GM12878 (cell line): ENCODE results near the gene DBNL. TPM values are rescaled to one million over a fixed set of nuclear protein-coding genes. Genes with fewer than 3 reads are reported as not detected.

ENCODE experiments used
- ATAC-seq: fragments of 200-7000 bp; cut with Tn5 transposase; 3 replicates; pipeline ENCODE4 v1.9.1; 2020; ENCODE audit warnings: mild to moderate bottlenecking, moderate library complexity
- BruUV-seq: library from RNA; stranded (reverse); fragments of 400-500 nt; replicated peaks from 2 replicates; lab custom pipeline; 2021; lab: Mats Ljungman, UMichigan
- CTCF ChIA-PET: fragments of 300-600 bp; sonication (Branson Sonifier 250); formaldehyde crosslinking; extraction: SDS; loops from one replicate; lab custom pipeline; 2021; ENCODE audit warnings: inconsistent platforms; lab: Yijun Ruan, JAX
- POLR2A ChIA-PET: fragments of 350-600 bp; formaldehyde crosslinking; extraction: SDS; loops from one replicate; lab custom pipeline; 2021; ENCODE audit warnings: inconsistent platforms; lab: Charles Lee
- RAD21 ChIA-PET: fragments of 300-600 bp; sonication (Branson Sonifier 250); formaldehyde crosslinking; loops from one replicate; lab custom pipeline; 2023; ENCODE audit warnings: antibody characterized with exemption; ENCODE audit not compliant: unreplicated experiment; lab: Charles Lee
- SMC1A ChIA-PET: fragments of 300-600 bp; sonication (Branson Sonifier 250); formaldehyde crosslinking; loops from one replicate; lab custom pipeline; 2023; ENCODE audit not compliant: unreplicated experiment, uncharacterized antibody; lab: Charles Lee
- DNase-seq: peaks from one replicate; pipeline ENCODE4 v3.0.0-alpha.2; 2011; ENCODE audit warnings: low read depth, low spot score
- FAIRE-seq: peaks from 3 replicates; lab custom pipeline; 2011; peaks lifted over from hg19 to GRCh38; lab: Jason Lieb, UNC
- H2AFZ ChIP-seq: 2 replicates; pipeline ENCODE4 v1.6.0; 2011; ENCODE audit warnings: low read depth, low read length, control low read depth; ENCODE audit not compliant: control insufficient read depth
- H3K27ac ChIP-seq: 2 replicates; pipeline ENCODE4 v1.5.1; 2011; ENCODE audit warnings: control low read depth; ENCODE audit not compliant: control insufficient read depth, insufficient read depth
- H3K27me3 ChIP-seq, 2 experiments: replicated peaks in 1 of 2; 2 replicates each; pipeline versions ENCODE4 v1.6.0 to v1.6.1; 2011; ENCODE audit warnings: low read length in 1 of 2; ENCODE audit not compliant: control insufficient read depth in 2 of 2, insufficient read depth in 2 of 2
- H3K36me3 ChIP-seq, 2 experiments: 2 replicates each; pipeline ENCODE4 v1.5.1; 2011; ENCODE audit warnings: low read length in 1 of 2; ENCODE audit not compliant: control insufficient read depth in 2 of 2, insufficient read depth in 2 of 2
- H3K4me1 ChIP-seq: 2 replicates; pipeline ENCODE4 v1.6.1; 2011; ENCODE audit warnings: mild to moderate bottlenecking, low read length, moderate library complexity, mixed read lengths; ENCODE audit not compliant: control insufficient read depth, insufficient read depth
- H3K4me2 ChIP-seq: 2 replicates; pipeline ENCODE4 v1.6.0; 2011; ENCODE audit warnings: control low read depth; ENCODE audit not compliant: control insufficient read depth, insufficient read depth
- H3K4me3 ChIP-seq: fragments of 200-600 bp; sonication (generic); 2 replicates; pipeline ENCODE4 v1.5.1; 2016
- H3K79me2 ChIP-seq: 2 replicates; pipeline ENCODE4 v1.6.0; 2011; ENCODE audit warnings: low read length; ENCODE audit not compliant: control insufficient read depth, insufficient read depth
- H3K9ac ChIP-seq: 2 replicates; pipeline ENCODE4 v1.8.0; 2011; ENCODE audit warnings: low read length, control low read depth, mixed read lengths; ENCODE audit not compliant: control insufficient read depth, insufficient read depth
- H3K9me3 ChIP-seq: replicated peaks from 3 replicates; pipeline ENCODE4 v1.5.1; 2011; ENCODE audit warnings: mild to moderate bottlenecking, low read length; ENCODE audit not compliant: control insufficient read depth, insufficient read depth
- H4K20me1 ChIP-seq: 2 replicates; pipeline ENCODE4 v1.6.0; 2011; ENCODE audit not compliant: control insufficient read depth, insufficient read depth
- ATF7 ChIP-seq: fragments of 450-650 bp; IDR thresholded peaks from 2 replicates; pipeline ENCODE4 v1.6.1; 2016; ENCODE audit warnings: low read depth, mild to moderate bottlenecking
- EZH2 ChIP-seq: IDR thresholded peaks from 2 replicates; pipeline ENCODE4 v1.6.1; 2012; ENCODE audit warnings: low read depth, mild to moderate bottlenecking, control low read depth, inconsistent platforms, low read length, borderline replicate concordance; ENCODE audit not compliant: control insufficient read depth
- FOXK2 ChIP-seq: fragments of 450-650 bp; IDR thresholded peaks from 2 replicates; pipeline ENCODE4 v1.6.1; 2017; ENCODE audit warnings: mild to moderate bottlenecking, moderate library complexity
- KDM1A ChIP-seq: fragments of 200-600 bp; sonication (generic); IDR thresholded peaks from 2 replicates; pipeline ENCODE4 v1.6.1; 2016; ENCODE audit warnings: borderline replicate concordance
- LARP7 ChIP-seq: fragments of 450-650 bp; IDR thresholded peaks from 2 replicates; pipeline ENCODE4 v1.6.1; 2017; ENCODE audit warnings: mild to moderate bottlenecking
- MXI1 ChIP-seq: fragments of 150-350 bp; IDR thresholded peaks from 2 replicates; pipeline ENCODE4 v1.6.1; 2011; ENCODE audit warnings: low read depth, mild to moderate bottlenecking, inconsistent platforms, low read length, improper control_type of control experiment
- NR2C2 ChIP-seq: IDR thresholded peaks from 2 replicates; pipeline ENCODE4 v1.6.1; 2011; ENCODE audit warnings: borderline replicate concordance, low read depth; ENCODE audit not compliant: control insufficient read depth, insufficient read length
- NRF1 ChIP-seq: conservative IDR thresholded peaks from 2 replicates; pipeline ENCODE4 v1.6.1; 2011; ENCODE audit warnings: mild to moderate bottlenecking, low read depth, low read length, improper control_type of control experiment
- PAX8 ChIP-seq: fragments of 450-650 bp; IDR thresholded peaks from 2 replicates; pipeline ENCODE4 v1.6.1; 2017; ENCODE audit warnings: mild to moderate bottlenecking, moderate library complexity
- PKNOX1 ChIP-seq: fragments of 450-650 bp; IDR thresholded peaks from 2 replicates; pipeline ENCODE4 v1.6.1; 2016; ENCODE audit warnings: mild to moderate bottlenecking
- POLR2A ChIP-seq: IDR thresholded peaks from 2 replicates; pipeline ENCODE4 v1.6.1; 2011; ENCODE audit warnings: low read depth, mild to moderate bottlenecking, low read length
- POLR2AphosphoS2 ChIP-seq: IDR thresholded peaks from 2 replicates; pipeline ENCODE4 v1.6.1; 2011; ENCODE audit warnings: low read depth, mild to moderate bottlenecking, low read length, improper control_type of control experiment, moderate library complexity
- POU2F2 ChIP-seq: IDR thresholded peaks from 3 replicates; pipeline ENCODE4 v1.6.1; 2011; ENCODE audit warnings: low read depth, mild to moderate bottlenecking, low read length, borderline replicate concordance
- SUZ12 ChIP-seq: fragments of 200-600 bp; sonication (generic); IDR thresholded peaks from one replicate; pipeline ENCODE4 v1.6.1; 2018; ENCODE audit warnings: antibody characterized with exemption, mild to moderate bottlenecking; ENCODE audit not compliant: unreplicated experiment
- TARDBP ChIP-seq: IDR thresholded peaks from 2 replicates; pipeline ENCODE4 v1.6.1; 2016; ENCODE audit warnings: borderline replicate concordance
- YBX1 ChIP-seq: fragments of 450-650 bp; IDR thresholded peaks from 2 replicates; pipeline ENCODE4 v1.6.1; 2016; ENCODE audit warnings: antibody characterized with exemption
- ZNF207 ChIP-seq: fragments of 450-650 bp; IDR thresholded peaks from 2 replicates; pipeline ENCODE4 v1.6.1; 2014; ENCODE audit warnings: antibody characterized with exemption, mild to moderate bottlenecking, borderline replicate concordance
- ZNF622 ChIP-seq: fragments of 450-650 bp; IDR thresholded peaks from 2 replicates; pipeline ENCODE4 v1.6.1; 2017; ENCODE audit warnings: mild to moderate bottlenecking, inconsistent platforms
- WGBS: methylation state at CpG from one replicate; pipeline ENCODE4 v1.1.6; 2016; ENCODE audit warnings: low lambda C conversion rate; ENCODE audit not compliant: insufficient replicate concordance, insufficient coverage; ENCODE audit errors: missing lambda C conversion rate; 5-methylcytosine and 5-hydroxymethylcytosine counted together
- in situ Hi-C: fragments of 300-500 bp; cut with MboI; formaldehyde crosslinking; loops from 9 replicates; pipeline ENCODE4 v1.14.3; 2018; ENCODE audit warnings: mixed read lengths
- intact Hi-C: fragments of 100-400 bp; cut with micrococcal nuclease; formaldehyde crosslinking; loops from one replicate; pipeline ENCODE4 v1.14.2; 2022; ENCODE audit not compliant: unreplicated experiment
- polyA plus RNA-seq, 11 experiments: library from polyadenylated mRNA; depleted of rRNA in 4 of 11; unstranded in 6 of 11; stranded (reverse) in 5 of 11; fragments of >200 nt; fragmentation: Nextera tagmentation in 4 of 11; fragmentation: Illumina TruSeq in 1 of 11; extraction: Ambion mirVana in 4 of 11; extraction: Trizol in 1 of 11; gene quantifications; 1 replicate in 1 of 11; 2 replicates in 10 of 11; pipeline versions ENCODE4 v1.2.1 to v1.2.3, GENCODE V29; 2011 to 2016; ENCODE audit warnings: inconsistent platforms in 2 of 11, missing spikeins in 2 of 11, low read depth in 1 of 11
- total RNA-seq, 4 experiments: library from RNA; depleted of rRNA in 3 of 4; stranded (reverse); fragments of >200 nt in 3 of 4; fragmentation: Illumina TruSeq in 1 of 4; extraction: Trizol in 1 of 4; gene quantifications; 2 replicates each; pipeline versions ENCODE4 v1.2.1 to v1.2.3, GENCODE V29; 2013 to 2021
- TF ChIP-seq, protein P1 (sequence below): IDR thresholded peaks from 2 replicates; pipeline ENCODE4 v1.6.1; 2012; ENCODE audit warnings: mild to moderate bottlenecking, low read depth, low read length

DBNL gene
- total and polyA plus RNA-seq, 10 of the 15 experiments (the other 5 are each of a cell fraction or from before 2014, with no cell fraction given) = 4.1 to 179 (median 84.3) TPM

DNA sequence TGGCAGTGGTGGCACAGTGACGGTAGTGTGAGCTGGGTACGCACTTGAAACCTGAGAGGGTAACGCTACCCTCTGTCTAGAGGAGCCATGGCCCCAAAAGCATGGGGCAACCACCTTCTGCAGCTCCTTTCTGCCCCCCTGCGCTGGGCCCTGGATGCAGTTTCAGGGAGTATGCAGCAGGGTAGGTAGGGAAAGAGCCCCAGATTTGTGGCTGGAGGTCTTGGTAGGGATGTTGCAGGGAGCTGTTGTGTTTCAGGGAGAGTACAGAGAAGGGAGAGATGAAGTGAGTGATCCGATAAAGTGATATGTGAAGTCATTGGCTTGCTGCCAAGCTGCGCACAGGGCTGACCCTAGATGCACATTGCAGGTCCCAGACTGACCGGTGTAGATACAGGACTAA lies 23.6 kb downstream of the DBNL start:
- H3K36me3 ChIP-seq = peaks cover 3% of the 10 kb centered on the region in 2 experiments; a peak in 2 of 4 replicates
- ATAC-seq (no peak), FAIRE-seq (no peak), DNase-seq (no peak)
- no peaks in the 10 kb centered on the region for H3K9me3 ChIP-seq
- H4K20me1 ChIP-seq = no peaks in the 10 kb centered on the region
- intact Hi-C loops = no loop called here
- POLR2A ChIA-PET = interaction anchor here (0.6 to 0.8 kb wide), 2 partner anchors 24 to 57 kb away, joined by 4 to 8 read pairs; partner anchors contain the start of gene DBNL
- H3K4me1 ChIP-seq = no peaks in the 10 kb centered on the region
- RAD21 ChIA-PET = no interaction called here
- WGBS = 79% methylated on average over 7 of the region's 7 CpGs
- no peak overlapping the region for H3K9ac ChIP-seq
- no peak overlapping the region for H3K27ac ChIP-seq
- no TSS peak for BruUV-seq
- SMC1A ChIA-PET = interaction anchor here (0.6 to 1.7 kb wide), 2 partner anchors 12 to 24 kb away, joined by 4 read pairs; partner anchors contain the start of gene DBNL
- no peak overlapping the region for H3K4me3 ChIP-seq
- CTCF ChIA-PET = interaction anchor here (1.1 kb wide), 1 partner anchor 24 kb away, joined by 5 read pairs; the partner anchor contains the start of gene DBNL
- no peak overlapping the region for H2AFZ ChIP-seq
- H3K4me2 ChIP-seq = no peak overlapping the region
- no peaks in the 10 kb centered on the region for H3K79me2 ChIP-seq
- in situ Hi-C loops = no loop called here
- no peaks in the 10 kb centered on the region for H3K27me3 ChIP-seq
- TF ChIP-seq MXI1 (no peak), LARP7 (no peak), KDM1A (no peak), POU2F2 (peak; percentile 45; the same call in 1 of the 3 replicates), NR2C2 (no peak), POLR2A (peak; percentile 57), ZNF207 (no peak), PKNOX1 (no peak), ZNF622 (no peak), PAX8 (no peak), POLR2AphosphoS2 (peak; percentile 54; the same call in 1 of the 2 replicates), FOXK2 (no peak), YBX1 (no peak), SUZ12 (no peak), TARDBP (0 out of 2 replicates have a peak, but pooled peaks have one; percentile 27), NRF1 (no peak), ATF7 (no peak), EZH2 (no peak)
- TF ChIP-seq, protein P1, sequence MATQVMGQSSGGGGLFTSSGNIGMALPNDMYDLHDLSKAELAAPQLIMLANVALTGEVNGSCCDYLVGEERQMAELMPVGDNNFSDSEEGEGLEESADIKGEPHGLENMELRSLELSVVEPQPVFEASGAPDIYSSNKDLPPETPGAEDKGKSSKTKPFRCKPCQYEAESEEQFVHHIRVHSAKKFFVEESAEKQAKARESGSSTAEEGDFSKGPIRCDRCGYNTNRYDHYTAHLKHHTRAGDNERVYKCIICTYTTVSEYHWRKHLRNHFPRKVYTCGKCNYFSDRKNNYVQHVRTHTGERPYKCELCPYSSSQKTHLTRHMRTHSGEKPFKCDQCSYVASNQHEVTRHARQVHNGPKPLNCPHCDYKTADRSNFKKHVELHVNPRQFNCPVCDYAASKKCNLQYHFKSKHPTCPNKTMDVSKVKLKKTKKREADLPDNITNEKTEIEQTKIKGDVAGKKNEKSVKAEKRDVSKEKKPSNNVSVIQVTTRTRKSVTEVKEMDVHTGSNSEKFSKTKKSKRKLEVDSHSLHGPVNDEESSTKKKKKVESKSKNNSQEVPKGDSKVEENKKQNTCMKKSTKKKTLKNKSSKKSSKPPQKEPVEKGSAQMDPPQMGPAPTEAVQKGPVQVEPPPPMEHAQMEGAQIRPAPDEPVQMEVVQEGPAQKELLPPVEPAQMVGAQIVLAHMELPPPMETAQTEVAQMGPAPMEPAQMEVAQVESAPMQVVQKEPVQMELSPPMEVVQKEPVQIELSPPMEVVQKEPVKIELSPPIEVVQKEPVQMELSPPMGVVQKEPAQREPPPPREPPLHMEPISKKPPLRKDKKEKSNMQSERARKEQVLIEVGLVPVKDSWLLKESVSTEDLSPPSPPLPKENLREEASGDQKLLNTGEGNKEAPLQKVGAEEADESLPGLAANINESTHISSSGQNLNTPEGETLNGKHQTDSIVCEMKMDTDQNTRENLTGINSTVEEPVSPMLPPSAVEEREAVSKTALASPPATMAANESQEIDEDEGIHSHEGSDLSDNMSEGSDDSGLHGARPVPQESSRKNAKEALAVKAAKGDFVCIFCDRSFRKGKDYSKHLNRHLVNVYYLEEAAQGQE = no peak
